Heart left ventricle (tissue), 16 donors: ENCODE results near the gene CHCHD6. TPM values are rescaled to one million over a fixed set of nuclear protein-coding genes. Genes with fewer than 3 reads are reported as not detected.

Experiments used
- ATAC-seq, 4 donors: fragments of 200-7000 bp; cut with Tn5 transposase; one replicate each; pipeline ENCODE4 v1.9.1; 2020 to 2022; ENCODE audit warnings: moderate library complexity in 4 of 4, mild to moderate bottlenecking in 3 of 4, moderate number of reproducible peaks in 1 of 4
- DNase-seq, 5 donors: peaks; one replicate each; pipeline ENCODE4 v3.0.0-alpha.2; 2020
- H3K27ac ChIP-seq, 12 donors: fragments of 200-600 bp; sonication (generic) in 4 of 12; one replicate each; pipeline versions ENCODE4 v1.5.0 to v1.8.0; 2016 to 2022; ENCODE audit warnings: mild to moderate bottlenecking in 2 of 12
- H3K27me3 ChIP-seq, 9 donors: fragments of 200-600 bp; sonication (generic) in 2 of 9; one replicate each; pipeline versions ENCODE4 v1.5.1 to v1.8.0; 2016 to 2022; ENCODE audit warnings: mild to moderate bottlenecking in 3 of 9
- H3K36me3 ChIP-seq, 9 donors: fragments of 200-600 bp; sonication (generic) in 2 of 9; one replicate each; pipeline versions ENCODE4 v1.5.0 to v1.8.0; 2018 to 2022; ENCODE audit warnings: mild to moderate bottlenecking in 2 of 9
- H3K4me1 ChIP-seq, 12 donors: fragments of 200-600 bp; sonication (generic) in 4 of 12; one replicate each; pipeline versions ENCODE4 v1.5.0 to v1.8.0; 2016 to 2022; ENCODE audit warnings: mild to moderate bottlenecking in 3 of 12
- H3K4me3 ChIP-seq, 12 donors: fragments of 200-600 bp; sonication (generic) in 4 of 12; one replicate each; pipeline versions ENCODE4 v1.5.0 to v1.8.0; 2017 to 2022; ENCODE audit warnings: mild to moderate bottlenecking in 9 of 12, moderate library complexity in 4 of 12
- H3K9me3 ChIP-seq, 12 donors: fragments of 200-600 bp; sonication (generic) in 4 of 12; one replicate each; pipeline versions ENCODE4 v1.5.0 to v1.8.0; 2016 to 2022; ENCODE audit warnings: mild to moderate bottlenecking in 1 of 12
- CTCF ChIP-seq, 12 donors: fragments of 200-600 bp; sonication (generic) in 4 of 12; IDR thresholded peaks; one replicate each; pipeline versions ENCODE4 v1.5.0 to v1.8.0; 2018 to 2022; ENCODE audit warnings: antibody characterized with exemption in 12 of 12, mild to moderate bottlenecking in 5 of 12
- POLR2A ChIP-seq, 2 donors: fragments of 450-650 bp; IDR thresholded peaks; one replicate each; pipeline ENCODE4 v1.6.1; 2017; ENCODE audit warnings: antibody characterized with exemption in 2 of 2, mild to moderate bottlenecking in 2 of 2, moderate library complexity in 2 of 2
- WGBS, 4 donors: extraction: QIAGEN DNeasy Blood & Tissue Kit in 2 of 4; methylation state at CpG; one replicate each; pipeline versions ENCODE4 v1.1.5 to v1.1.7; 2013 to 2018; 5-methylcytosine and 5-hydroxymethylcytosine counted together
- intact Hi-C, 10 donors: fragments of 100-400 bp; cut with DNase I; formaldehyde crosslinking; loops; one replicate each; pipeline versions ENCODE4 v1.11.1 to v1.14.2; 2022
- polyA plus RNA-seq, 2 donors: library from polyadenylated mRNA; stranded (reverse); fragments of 200-250 nt; gene quantifications; one replicate each; pipeline ENCODE4 v1.2.3, GENCODE V29; 2013
- total RNA-seq, 9 donors: library from RNA; depleted of rRNA in 2 of 9; stranded (reverse); fragments of >200 nt in 2 of 9; fragmentation: NEBNext Ultra II Directional in 3 of 9; extraction: Animal tissue kit (Norgen Biotek cat#: 25700) in 3 of 9; gene quantifications; one replicate each; pipeline versions ENCODE4 v1.1.0 to v1.2.4, GENCODE V29; 2016 to 2023
- donor health status: ischemic (EF 13 %, LVEDD 7.1; RV severe dilation, severe dysfunction).
- donor health status: healthy with polysubstance abuse.
- donor health status: DM: no; HTN: yes; CAD: no.
- donor health status: DM: no; HTN: no; CAD: no.
- donor health status: ischemic (EF 25% LVEDD 6.9; RV normal size, moderate dysfunction).
- donor health status: ischemic (EF 25% LVEDD 5.7; RV mildly dilated, moderate dysfunction).
- donor health status: healthy.
- donor health status: DM: yes; HTN: yes; CAD: no.
- donor health status: ischemic (EF 35%, LVEDD 5.7; RV mildly dilated, moderate dysfunction).
- donor health status: nonischemic (EF 11% LVEDD 7.7; RV severe dilation, severe dysfunction).
- donor health status: DM: yes; HTN: yes; CAD: no.
- donor health status: PGD.
- donor health status: ischemic (EF 29% LVEDD 5.4; RV normal size, mild dysfunction).
- donor health status: nonischemic (EF 23%, LVEDD 6.1; RV moderate dilation, normal function).

The CHCHD6 gene
- total and polyA plus RNA-seq, 11 donors: 7.7 to 29.3 (median 11.6) TPM

- intact Hi-C loops: no loop called here
- Histone ChIP-seq H3K27ac (no peak overlapping the region), H3K9me3 (no peaks in the 10 kb centered on the region), H3K27me3 (no peaks in the 10 kb centered on the region), H3K4me3 (no peak overlapping the region), H3K36me3 (no peaks in the 10 kb centered on the region), H3K4me1 (peaks cover 0 to 5% (median 0%) of the 10 kb centered on the region in 12 donors)
- ATAC-seq: no peak
- TF ChIP-seq POLR2A (IDR thresholded peaks at IDR 0.05) (no peak), CTCF (IDR thresholded peaks at IDR 0.05) (no peak)
- no peak for DNase-seq
- 80 to 85% (median 83%) methylated on average over 5 of the region's 5 CpGs for WGBS, 4 donors
Observed at GRCh38 chr3:126886217-126886616, 182.2 kb downstream of the CHCHD6 start.

GRCh38 chr3:126887686-126888085 lies 183.6 kb downstream of the CHCHD6 start:
- H3K4me1 ChIP-seq: peaks cover 0 to 5% (median 0%) of the 10 kb centered on the region in 12 donors
- intact Hi-C loops: no loop called here
- 75 to 81% (median 78%) methylated on average over 7 of the region's 7 CpGs for WGBS, 4 donors
- no peaks in the 10 kb centered on the region for H3K9me3 ChIP-seq
- DNase-seq (no peak), ATAC-seq (peak in 1 of 4 donors; percentile 38)
- no peak for TF ChIP-seq CTCF (IDR thresholded peaks at IDR 0.05)
- peaks cover 0 to 5% (median 0%) of the 10 kb centered on the region in 9 donors for H3K27me3 ChIP-seq
- H3K27ac ChIP-seq: no peak overlapping the region
- H3K4me3 ChIP-seq: no peak overlapping the region
- H3K36me3 ChIP-seq: no peaks in the 10 kb centered on the region

- Histone ChIP-seq H3K9me3 (no peaks in the 10 kb centered on the region), H3K4me3 (no peak overlapping the region), H3K36me3 (no peaks in the 10 kb centered on the region), H3K27ac (no peak overlapping the region), H3K27me3 (peaks cover 0 to 5% (median 0%) of the 10 kb centered on the region in 9 donors), H3K4me1 (peaks cover 0 to 5% (median 0%) of the 10 kb centered on the region in 12 donors)
- ATAC-seq (no peak), DNase-seq (no peak)
- intact Hi-C loops: no loop called here
- TF ChIP-seq POLR2A (IDR thresholded peaks at IDR 0.05): no peak
- TF ChIP-seq CTCF (IDR thresholded peaks at IDR 0.05): no peak
- WGBS, 4 donors: 90 to 96% (median 94%) methylated on average over 5 of the region's 5 CpGs
Observed at GRCh38 chr3:126888186-126888760, 184.2 kb downstream of the CHCHD6 start.

DNA sequence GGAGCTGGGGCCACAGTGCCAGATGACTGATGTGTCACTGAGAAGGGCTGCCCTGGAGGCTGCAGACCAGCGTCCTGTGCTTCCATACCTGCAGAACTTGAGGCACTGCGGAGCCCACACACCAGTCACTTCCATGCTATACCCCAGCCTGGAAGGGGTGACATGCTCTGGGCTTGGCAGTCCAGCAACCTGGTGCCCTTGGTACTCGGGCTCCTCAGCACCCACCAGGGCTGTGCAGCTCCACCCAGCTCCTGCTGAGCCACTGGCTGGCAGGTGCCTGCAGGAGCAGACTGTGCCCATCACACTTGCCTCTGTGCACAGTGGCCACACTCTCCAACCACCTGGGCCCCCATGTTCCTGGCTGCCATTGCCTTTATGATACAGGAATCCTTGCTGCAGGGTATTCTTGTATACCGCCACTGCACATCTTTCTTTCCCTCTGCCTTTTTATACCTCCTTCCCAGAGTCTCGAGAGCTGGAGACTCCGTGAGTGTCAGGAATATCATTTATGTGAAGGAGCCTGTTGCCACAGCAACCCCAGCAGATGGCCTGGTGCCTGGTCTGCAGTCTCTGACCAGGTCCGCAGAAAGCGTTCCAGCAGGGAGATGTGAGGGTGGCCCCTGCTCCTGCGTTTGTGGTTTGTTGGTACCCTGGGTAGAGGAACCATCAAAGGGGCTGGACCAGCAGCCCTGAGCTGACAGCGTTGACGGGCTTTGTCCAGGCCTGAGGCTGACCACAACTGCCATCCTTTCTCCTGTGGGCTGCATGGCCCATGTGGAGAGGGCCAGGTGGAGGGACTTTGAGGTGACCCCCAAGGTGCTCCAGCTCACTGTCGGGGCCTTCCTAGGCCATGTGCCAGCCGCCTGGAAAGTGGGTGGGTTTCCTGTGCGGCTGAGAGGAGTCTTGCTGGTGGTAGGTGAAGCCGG lies 185.5 kb downstream of the CHCHD6 start:
- intact Hi-C loops: no loop called here
- H3K27me3 ChIP-seq: peaks cover 0 to 5% (median 0%) of the 10 kb centered on the region in 9 donors
- WGBS, 4 donors: 93 to 98% (median 96%) methylated on average over 13 to 15 of the region's 15 CpGs
- ATAC-seq: peak in 1 of 4 donors; percentile 6
- H3K4me1 ChIP-seq: peaks cover 0 to 5% (median 0%) of the 10 kb centered on the region in 12 donors
- H3K9me3 ChIP-seq: no peaks in the 10 kb centered on the region
- DNase-seq: no peak
- no peaks in the 10 kb centered on the region for H3K36me3 ChIP-seq
- no peak overlapping the region for H3K27ac ChIP-seq
- H3K4me3 ChIP-seq: no peak overlapping the region
- TF ChIP-seq CTCF (IDR thresholded peaks at IDR 0.05) (no peak), POLR2A (IDR thresholded peaks at IDR 0.05) (no peak)
